Fibroblast of lung (primary cell): ENCODE data around the gene NFAM1.

Experiments used
- EZH2 ChIP-seq: IDR thresholded peaks from 2 replicates; pipeline ENCODE4 v1.5.1; 2012; ENCODE audit warnings: low read length, control low read depth, mild to moderate bottlenecking; ENCODE audit errors: missing control alignments
- TF ChIP-seq, protein P1 (sequence below), 2 donors: IDR thresholded peaks in 1 of 2; conservative IDR thresholded peaks in 1 of 2; 1 replicate in 1 of 2; 2 replicates in 1 of 2; pipeline ENCODE4 v1.5.1; 2011 to 2012; ENCODE audit warnings: low read length in 2 of 2, control low read depth in 1 of 2, inconsistent platforms in 1 of 2, low read depth in 1 of 2, mild to moderate bottlenecking in 1 of 2

GRCh38 chr22:42433754-42434682, 1.8 kb upstream of the NFAM1 start:
- TF ChIP-seq, protein P1, sequence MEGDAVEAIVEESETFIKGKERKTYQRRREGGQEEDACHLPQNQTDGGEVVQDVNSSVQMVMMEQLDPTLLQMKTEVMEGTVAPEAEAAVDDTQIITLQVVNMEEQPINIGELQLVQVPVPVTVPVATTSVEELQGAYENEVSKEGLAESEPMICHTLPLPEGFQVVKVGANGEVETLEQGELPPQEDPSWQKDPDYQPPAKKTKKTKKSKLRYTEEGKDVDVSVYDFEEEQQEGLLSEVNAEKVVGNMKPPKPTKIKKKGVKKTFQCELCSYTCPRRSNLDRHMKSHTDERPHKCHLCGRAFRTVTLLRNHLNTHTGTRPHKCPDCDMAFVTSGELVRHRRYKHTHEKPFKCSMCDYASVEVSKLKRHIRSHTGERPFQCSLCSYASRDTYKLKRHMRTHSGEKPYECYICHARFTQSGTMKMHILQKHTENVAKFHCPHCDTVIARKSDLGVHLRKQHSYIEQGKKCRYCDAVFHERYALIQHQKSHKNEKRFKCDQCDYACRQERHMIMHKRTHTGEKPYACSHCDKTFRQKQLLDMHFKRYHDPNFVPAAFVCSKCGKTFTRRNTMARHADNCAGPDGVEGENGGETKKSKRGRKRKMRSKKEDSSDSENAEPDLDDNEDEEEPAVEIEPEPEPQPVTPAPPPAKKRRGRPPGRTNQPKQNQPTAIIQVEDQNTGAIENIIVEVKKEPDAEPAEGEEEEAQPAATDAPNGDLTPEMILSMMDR (conservative IDR thresholded peaks at IDR 0.05 in 1 of 2, IDR thresholded peaks at IDR 0.05 in 1 of 2; ENCODE audit: low read depth in 1 of 2, low read length in 2 of 2): no peak
- no peak for TF ChIP-seq EZH2
